Measurements from ENCODE around the gene ADARB1.
A peak's percentile ranks its signal among the peaks of the same experiment; 100 is the strongest.
"Not testable (repeated sequence)": the region's sequence is repeated elsewhere in the genome, so short reads cannot be mapped to it uniquely, and the experiment has no call there.

ADARB1 gene

GRCh38 chr21:45138199-45139002 lies 64.0 kb downstream of the ADARB1 start:
- Histone ChIP-seq H3K79me2 (ENCODE audit: insufficient read depth, low read length) (no peaks in the 10 kb centered on the region), H3K9ac (ENCODE audit: low read depth, low read length) (no peak overlapping the region), H3K27ac (ENCODE audit: low read length) (no peak overlapping the region), H2AFZ (ENCODE audit: low read depth, low read length) (no peak overlapping the region), H3K4me1 (ENCODE audit: insufficient read depth, low read length) (no peaks in the 10 kb centered on the region), H4K20me1 (ENCODE audit: insufficient read depth, low read length) (peaks cover 39% of the 10 kb centered on the region), H3K27me3 (ENCODE audit: insufficient read depth, low read length, poor library complexity) (no peaks in the 10 kb centered on the region), H3K4me3 (ENCODE audit: low read depth in 1 of 2, low read length in 2 of 2) (no peak overlapping the region), H3K4me2 (ENCODE audit: insufficient read depth, low read length) (no peak overlapping the region), H3K9me3 (ENCODE audit: insufficient read depth, low read length, severe bottlenecking) (no peaks in the 10 kb centered on the region), H3K36me3 (ENCODE audit: insufficient read depth, low read length) (no peaks in the 10 kb centered on the region; the same call in 1 of the 2 replicates)
- DNase-seq (peak; percentile 74), ATAC-seq (ENCODE audit: insufficient read depth, low read depth) (peak; percentile 73)
- TF ChIP-seq EZH2 (IDR thresholded peaks at IDR 0.05; ENCODE audit: borderline replicate concordance, low read depth, low read length, severe bottlenecking), result no peak
- TF ChIP-seq, protein P1, sequence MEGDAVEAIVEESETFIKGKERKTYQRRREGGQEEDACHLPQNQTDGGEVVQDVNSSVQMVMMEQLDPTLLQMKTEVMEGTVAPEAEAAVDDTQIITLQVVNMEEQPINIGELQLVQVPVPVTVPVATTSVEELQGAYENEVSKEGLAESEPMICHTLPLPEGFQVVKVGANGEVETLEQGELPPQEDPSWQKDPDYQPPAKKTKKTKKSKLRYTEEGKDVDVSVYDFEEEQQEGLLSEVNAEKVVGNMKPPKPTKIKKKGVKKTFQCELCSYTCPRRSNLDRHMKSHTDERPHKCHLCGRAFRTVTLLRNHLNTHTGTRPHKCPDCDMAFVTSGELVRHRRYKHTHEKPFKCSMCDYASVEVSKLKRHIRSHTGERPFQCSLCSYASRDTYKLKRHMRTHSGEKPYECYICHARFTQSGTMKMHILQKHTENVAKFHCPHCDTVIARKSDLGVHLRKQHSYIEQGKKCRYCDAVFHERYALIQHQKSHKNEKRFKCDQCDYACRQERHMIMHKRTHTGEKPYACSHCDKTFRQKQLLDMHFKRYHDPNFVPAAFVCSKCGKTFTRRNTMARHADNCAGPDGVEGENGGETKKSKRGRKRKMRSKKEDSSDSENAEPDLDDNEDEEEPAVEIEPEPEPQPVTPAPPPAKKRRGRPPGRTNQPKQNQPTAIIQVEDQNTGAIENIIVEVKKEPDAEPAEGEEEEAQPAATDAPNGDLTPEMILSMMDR (IDR thresholded peaks at IDR 0.05; ENCODE audit: borderline replicate concordance, extremely low read depth, low read length, poor library complexity, severe bottlenecking), result peak; percentile 81

GRCh38 chr21:45139003-45139360 lies 64.6 kb downstream of the ADARB1 start:
- H3K79me2 ChIP-seq (ENCODE audit: insufficient read depth, low read length); ATAC-seq (ENCODE audit: insufficient read depth, low read depth); H2AFZ ChIP-seq (ENCODE audit: low read depth, low read length); H3K9me3 ChIP-seq (ENCODE audit: insufficient read depth, low read length, severe bottlenecking); H3K4me1 ChIP-seq (ENCODE audit: insufficient read depth, low read length); H3K36me3 ChIP-seq (ENCODE audit: insufficient read depth, low read length); H3K27ac ChIP-seq (ENCODE audit: low read length); H3K9ac ChIP-seq (ENCODE audit: low read depth, low read length); H3K27me3 ChIP-seq (ENCODE audit: insufficient read depth, low read length, poor library complexity); H3K4me2 ChIP-seq (ENCODE audit: insufficient read depth, low read length); DNase-seq; H3K4me3 ChIP-seq (ENCODE audit: low read depth in 1 of 2, low read length in 2 of 2): not testable (repeated sequence)
- H4K20me1 ChIP-seq (ENCODE audit: insufficient read depth, low read length), result peaks cover 41% of the 10 kb centered on the region

DNA sequence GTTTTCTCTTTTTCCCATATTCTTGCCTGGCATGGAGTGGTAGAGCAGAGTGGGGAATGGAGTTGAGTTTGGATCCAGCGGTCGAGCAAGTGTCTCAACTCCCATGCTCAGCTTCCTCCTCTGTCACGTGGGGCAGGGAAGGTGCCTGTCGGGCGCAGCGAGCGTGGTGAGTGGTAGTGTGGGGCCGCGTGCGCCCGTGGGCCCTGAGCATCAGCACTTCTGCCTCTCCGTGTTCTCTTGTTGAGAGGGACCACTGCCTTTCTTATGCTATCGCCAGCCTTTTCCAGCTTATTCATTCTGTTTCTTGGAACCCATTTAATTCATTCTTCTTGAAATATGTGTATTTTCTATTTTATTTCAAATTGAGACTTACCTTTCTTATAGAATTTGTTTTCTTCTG lies 65.1 kb downstream of the ADARB1 start:
- Histone ChIP-seq H3K27ac (ENCODE audit: low read length) (no peak overlapping the region), H3K9ac (ENCODE audit: low read depth, low read length) (no peak overlapping the region), H2AFZ (ENCODE audit: low read depth, low read length) (no peak overlapping the region), H3K4me1 (ENCODE audit: insufficient read depth, low read length) (no peaks in the 10 kb centered on the region), H3K9me3 (ENCODE audit: insufficient read depth, low read length, severe bottlenecking) (no peaks in the 10 kb centered on the region), H3K27me3 (ENCODE audit: insufficient read depth, low read length, poor library complexity) (no peaks in the 10 kb centered on the region), H3K4me3 (ENCODE audit: low read depth in 1 of 2, low read length in 2 of 2) (no peak overlapping the region), H3K79me2 (ENCODE audit: insufficient read depth, low read length) (no peaks in the 10 kb centered on the region), H3K36me3 (ENCODE audit: insufficient read depth, low read length) (no peaks in the 10 kb centered on the region), H4K20me1 (ENCODE audit: insufficient read depth, low read length) (peaks cover 38% of the 10 kb centered on the region), H3K4me2 (ENCODE audit: insufficient read depth, low read length) (no peak overlapping the region)
- no peak for ATAC-seq (ENCODE audit: insufficient read depth, low read depth)
- DNase-seq, result no peak
- TF ChIP-seq, protein P1 (IDR thresholded peaks at IDR 0.05; ENCODE audit: borderline replicate concordance, extremely low read depth, low read length, poor library complexity, severe bottlenecking), result no peak

- no peak overlapping the region for H2AFZ ChIP-seq (ENCODE audit: low read depth, low read length)
- ATAC-seq (ENCODE audit: insufficient read depth, low read depth) (peak; percentile 83), DNase-seq (peak; percentile 68)
- peaks cover 2% of the 10 kb centered on the region; the same call in 1 of the 2 replicates for H3K36me3 ChIP-seq (ENCODE audit: insufficient read depth, low read length)
- peaks cover 38% of the 10 kb centered on the region for H4K20me1 ChIP-seq (ENCODE audit: insufficient read depth, low read length)
- no peaks in the 10 kb centered on the region for H3K4me1 ChIP-seq (ENCODE audit: insufficient read depth, low read length)
- no peaks in the 10 kb centered on the region for H3K27me3 ChIP-seq (ENCODE audit: insufficient read depth, low read length, poor library complexity)
- no peak overlapping the region for H3K4me2 ChIP-seq (ENCODE audit: insufficient read depth, low read length)
- H3K9me3 ChIP-seq (ENCODE audit: insufficient read depth, low read length, severe bottlenecking), result no peaks in the 10 kb centered on the region
- no peak overlapping the region for H3K27ac ChIP-seq (ENCODE audit: low read length)
- TF ChIP-seq EZH2 (IDR thresholded peaks at IDR 0.05; ENCODE audit: borderline replicate concordance, low read depth, low read length, severe bottlenecking), result no peak
- TF ChIP-seq, protein P1 (IDR thresholded peaks at IDR 0.05; ENCODE audit: borderline replicate concordance, extremely low read depth, low read length, poor library complexity, severe bottlenecking), result peak; percentile 77
- H3K4me3 ChIP-seq (ENCODE audit: low read depth in 1 of 2, low read length in 2 of 2), result no peak overlapping the region
- H3K9ac ChIP-seq (ENCODE audit: low read depth, low read length), result no peak overlapping the region
- H3K79me2 ChIP-seq (ENCODE audit: insufficient read depth, low read length), result no peaks in the 10 kb centered on the region
These were observed 66.1 kb downstream of the ADARB1 start for GRCh38 chr21:45140346-45140940.

DNA sequence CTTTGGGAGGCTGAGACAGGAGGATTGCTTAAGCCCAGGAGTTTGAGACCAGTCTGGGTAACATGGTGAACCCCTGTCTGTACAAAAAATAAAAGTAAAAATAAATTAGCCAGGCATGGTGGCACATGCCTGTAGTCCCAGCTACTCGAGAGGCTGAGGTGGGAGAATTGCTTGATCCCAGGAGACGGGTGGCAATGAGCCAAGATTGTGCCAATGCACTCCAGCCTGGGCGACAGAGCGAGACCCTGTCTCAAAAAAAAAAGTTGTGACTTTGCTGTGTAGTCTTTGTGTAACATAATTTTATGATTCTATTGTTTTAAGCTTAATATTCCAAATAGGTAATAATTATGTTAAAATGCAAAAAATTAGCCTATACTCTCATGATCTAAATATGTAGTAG lies 66.6 kb downstream of the ADARB1 start:
- H3K36me3 ChIP-seq (ENCODE audit: insufficient read depth, low read length); H2AFZ ChIP-seq (ENCODE audit: low read depth, low read length); DNase-seq; H3K9ac ChIP-seq (ENCODE audit: low read depth, low read length); H3K4me1 ChIP-seq (ENCODE audit: insufficient read depth, low read length); H3K79me2 ChIP-seq (ENCODE audit: insufficient read depth, low read length); H3K27ac ChIP-seq (ENCODE audit: low read length); H3K9me3 ChIP-seq (ENCODE audit: insufficient read depth, low read length, severe bottlenecking); H3K4me3 ChIP-seq (ENCODE audit: low read depth in 1 of 2, low read length in 2 of 2); H3K27me3 ChIP-seq (ENCODE audit: insufficient read depth, low read length, poor library complexity); ATAC-seq (ENCODE audit: insufficient read depth, low read depth); H3K4me2 ChIP-seq (ENCODE audit: insufficient read depth, low read length): not testable (repeated sequence)
- peaks cover 37% of the 10 kb centered on the region for H4K20me1 ChIP-seq (ENCODE audit: insufficient read depth, low read length)
